ENCODE measurements around the gene RAD51B. TPM values are rescaled to one million over a fixed set of nuclear protein-coding genes. Genes with fewer than 3 reads are reported as not detected.

The RAD51B gene
- total RNA-seq, 1 experiment from 2014 or later: 16.7 TPM

GRCh38 chr14:68094158-68094557 lies 274.6 kb downstream of the RAD51B start:
- Mint-ChIP-seq H3K9me3 (peaks cover 9 to 14% of the 10 kb centered on the region in 2 experiments; a peak in 4 of 5 replicates), H3K4me3 (no peak overlapping the region), H3K27ac (no peak overlapping the region), H3K27me3 (ENCODE audit: low read depth) (no peaks in the 10 kb centered on the region), H3K4me1 (peaks cover 2 to 5% of the 10 kb centered on the region in 2 experiments), H3K36me3 (ENCODE audit: insufficient read depth in 1 of 3, low read depth in 3 of 3) (peaks cover 0 to 4% (median 2%) of the 10 kb centered on the region in 3 experiments; a peak in 3 of 7 replicates)
- H3K23ac ChIP-seq (ENCODE audit: insufficient read length, low read depth, low read length): no peak overlapping the region
- no CpG with 5 or more reads among the region's 2 CpGs for WGBS (ENCODE audit: extremely low coverage, insufficient read length, low lambda C conversion rate)
- H2BK20ac ChIP-seq (ENCODE audit: low read depth, low read length, poor library complexity, severe bottlenecking): no peak overlapping the region
- no peak overlapping the region for H2BK12ac ChIP-seq (ENCODE audit: insufficient read length, low read depth, low read length)
- H3K14ac ChIP-seq (ENCODE audit: insufficient read depth, low read length): no peak overlapping the region
- H4K8ac ChIP-seq (replicated peaks; ENCODE audit: insufficient read length, low read depth, low read length): no peak overlapping the region
- no peak overlapping the region for H3K27ac ChIP-seq (ENCODE audit: insufficient read length, low read depth, low read length)
- no peak overlapping the region for H3K4me2 ChIP-seq (ENCODE audit: insufficient read depth, insufficient read length, low read length)
- no peaks in the 10 kb centered on the region for H4K20me1 ChIP-seq (ENCODE audit: control insufficient read depth, insufficient read depth, insufficient read length)
- no peak for TF ChIP-seq CTCF (conservative IDR thresholded peaks at IDR 0.05)
- H3T11ph ChIP-seq (ENCODE audit: low read length): no peak overlapping the region
- no peak overlapping the region for H2AK5ac ChIP-seq (ENCODE audit: insufficient read length, low read length)
- no peak overlapping the region for H3K9ac ChIP-seq (ENCODE audit: extremely low read depth, insufficient read length, low read length)
- H3K23me2 ChIP-seq (ENCODE audit: insufficient read length, low read depth, low read length, poor library complexity, severe bottlenecking): no peaks in the 10 kb centered on the region
- H3K56ac ChIP-seq (ENCODE audit: insufficient read length, low read depth, low read length): no peak overlapping the region
- no peak overlapping the region for H2BK15ac ChIP-seq (ENCODE audit: low read depth, low read length)
- no peak overlapping the region for H3K18ac ChIP-seq (ENCODE audit: insufficient read length, low read depth, low read length)
- no peak overlapping the region for H4K91ac ChIP-seq (ENCODE audit: insufficient read length, low read depth, low read length)
- no peaks in the 10 kb centered on the region for H3K27me3 ChIP-seq (ENCODE audit: insufficient read depth, low read length)
- no peak overlapping the region for H3K4ac ChIP-seq (ENCODE audit: low read depth, low read length)
- no peaks in the 10 kb centered on the region for H3K79me1 ChIP-seq (ENCODE audit: insufficient read depth, low read depth, low read length, poor library complexity, severe bottlenecking)
- H4K5ac ChIP-seq (ENCODE audit: insufficient read length, low read depth, low read length): no peak overlapping the region
- peaks cover 4% of the 10 kb centered on the region; the same call in 1 of the 2 replicates for H3K4me1 ChIP-seq (ENCODE audit: insufficient read depth, low read length)
- no peaks in the 10 kb centered on the region for H3K79me2 ChIP-seq (ENCODE audit: insufficient read depth, low read length)
- H2BK120ac ChIP-seq (ENCODE audit: low read depth, low read length, poor library complexity, severe bottlenecking): no peak overlapping the region
- no peaks in the 10 kb centered on the region for H3K9me3 ChIP-seq (ENCODE audit: control insufficient read depth, low read depth, low read length)
- no peak for DNase-seq
- no peak overlapping the region for H2AFZ ChIP-seq (ENCODE audit: low read length)
- H2BK5ac ChIP-seq (ENCODE audit: insufficient read length, low read length): no peak overlapping the region
